Esophagus squamous epithelium (tissue), 5 donors: Measurements from ENCODE around the gene CUL5. TPM values are rescaled to one million over a fixed set of nuclear protein-coding genes. Genes with fewer than 3 reads are reported as not detected.

Experiments
- DNase-seq: peaks from one replicate; lab custom pipeline; 2025; lab: John Stamatoyannopoulos, UW
- H3K27ac ChIP-seq, 4 donors: fragments of 200-600 bp; sonication (generic); one replicate each; pipeline ENCODE4 v1.5.1; 2016 to 2019; ENCODE audit warnings: mild to moderate bottlenecking in 1 of 4
- H3K27me3 ChIP-seq, 4 donors: fragments of 200-600 bp; sonication (generic); 1 replicate in 3 of 4; 2 replicates in 1 of 4; pipeline versions ENCODE4 v1.5.1 to v1.6.0; 2017 to 2021; ENCODE audit warnings: antibody characterized with exemption in 1 of 4
- H3K36me3 ChIP-seq, 3 donors: fragments of 200-600 bp; sonication (generic); one replicate each; pipeline ENCODE4 v1.5.1; 2016 to 2019
- H3K4me1 ChIP-seq, 3 donors: fragments of 200-600 bp; sonication (generic); one replicate each; pipeline ENCODE4 v1.5.1; 2017 to 2019
- H3K4me3 ChIP-seq, 4 donors: fragments of 200-600 bp; sonication (generic); 1 replicate in 3 of 4; 2 replicates in 1 of 4; pipeline ENCODE4 v1.5.1; 2016 to 2019; ENCODE audit warnings: mild to moderate bottlenecking in 2 of 4, moderate library complexity in 1 of 4
- H3K9me3 ChIP-seq, 3 donors: fragments of 200-600 bp; sonication (generic); one replicate each; pipeline ENCODE4 v1.5.1; 2016 to 2019
- CTCF ChIP-seq, 6 experiments: fragments of 450-650 bp in 4 of 6; fragments of 200-600 bp in 2 of 6; sonication (generic) in 2 of 6; IDR thresholded peaks; one replicate each; pipeline ENCODE4 v1.5.1; 2016 to 2019; ENCODE audit warnings: antibody characterized with exemption in 6 of 6, mild to moderate bottlenecking in 4 of 6, moderate library complexity in 4 of 6
- POLR2A ChIP-seq, 4 donors: fragments of 450-650 bp; IDR thresholded peaks; one replicate each; pipeline ENCODE4 v1.6.1; 2017; ENCODE audit warnings: antibody characterized with exemption in 4 of 4, mild to moderate bottlenecking in 4 of 4, moderate library complexity in 3 of 4
- WGBS, 2 donors: methylation state at CpG; one replicate each; pipeline ENCODE4 v1.1.5; 2018; 5-methylcytosine and 5-hydroxymethylcytosine counted together
- intact Hi-C: fragments of 100-400 bp; cut with DNase I; formaldehyde crosslinking; loops from one replicate; pipeline ENCODE4 v1.15.0; 2022
- total RNA-seq, 4 donors: library from RNA; depleted of rRNA; stranded (reverse); fragments of >200 nt; gene quantifications; one replicate each; pipeline ENCODE4 v1.1.0, GENCODE V29; 2016
- donor health status: DM: yes; HTN: yes; CAD: no.

The CUL5 gene
- total RNA-seq, 4 donors from 2014 or later, result 19.4 to 34.3 (median 31.7) TPM

DNA sequence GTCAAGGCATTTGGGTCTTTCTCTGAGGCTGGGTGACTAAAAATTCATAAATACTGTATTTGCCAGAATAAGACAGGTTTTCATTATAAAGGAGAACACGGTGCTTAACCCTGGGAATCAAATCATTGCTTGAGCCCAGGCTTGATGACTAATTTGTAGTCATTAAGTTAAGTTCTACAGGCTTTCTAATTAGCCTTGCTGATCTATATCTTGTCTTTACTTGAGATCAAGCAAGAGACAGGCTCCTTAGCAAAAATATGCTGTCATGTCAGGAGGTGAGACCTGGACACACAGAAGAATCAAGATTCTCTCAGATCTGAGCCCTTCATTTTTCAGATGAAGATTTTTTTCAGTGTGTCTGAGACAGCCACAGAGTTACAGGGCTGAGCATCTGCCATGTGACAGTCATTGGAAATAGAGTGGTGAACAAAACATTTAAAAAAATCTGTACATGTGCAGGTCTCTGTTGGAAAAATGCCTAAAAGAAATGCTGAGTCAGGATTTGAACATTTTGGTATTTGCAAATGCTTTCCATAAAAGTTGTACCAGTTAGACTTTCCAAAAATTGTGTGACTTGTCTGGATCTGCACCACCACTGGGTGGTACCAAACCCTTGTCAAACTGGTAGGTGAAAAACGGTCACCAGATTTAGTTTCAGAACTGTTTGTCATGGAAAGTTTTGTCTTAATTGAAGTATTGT, 127.3 kb downstream of the CUL5 start:
- no peak overlapping the region for H3K4me3 ChIP-seq
- peak overlapping the region in 2 of 4 donors; percentile 17 to 49 for H3K27ac ChIP-seq
- H3K9me3 ChIP-seq, result no peaks in the 10 kb centered on the region
- 31 to 34% methylated on average over 2 of the region's 2 CpGs for WGBS, 2 donors
- intact Hi-C loops, result no loop called here
- no peaks in the 10 kb centered on the region for H3K27me3 ChIP-seq
- peaks cover 0 to 19% (median 5%) of the 10 kb centered on the region in 3 donors for H3K4me1 ChIP-seq
- no peak for DNase-seq
- peaks cover 0 to 86% (median 4%) of the 10 kb centered on the region in 3 donors for H3K36me3 ChIP-seq
- TF ChIP-seq POLR2A (IDR thresholded peaks at IDR 0.05) (no peak), CTCF (IDR thresholded peaks at IDR 0.05) (peak in 4 of 6 experiments; percentile 6 to 61 (median 33))

- Histone ChIP-seq H3K27me3 (no peaks in the 10 kb centered on the region), H3K4me3 (no peak overlapping the region), H3K9me3 (no peaks in the 10 kb centered on the region), H3K4me1 (peaks cover 0 to 19% (median 5%) of the 10 kb centered on the region in 3 donors), H3K36me3 (peaks cover 0 to 90% (median 4%) of the 10 kb centered on the region in 3 donors), H3K27ac (no peak overlapping the region)
- 73 to 96% methylated on average over 1 of the region's 1 CpG for WGBS, 2 donors
- no peak for DNase-seq
- TF ChIP-seq CTCF (IDR thresholded peaks at IDR 0.05), result no peak
- no peak for TF ChIP-seq POLR2A (IDR thresholded peaks at IDR 0.05)
- intact Hi-C loops, result no loop called here
Measured at GRCh38 chr11:108137212-108137611, 128.5 kb downstream of the CUL5 start.

- H3K27ac ChIP-seq, result no peak overlapping the region
Measured at GRCh38 chr11:108142304-108142703, 133.6 kb downstream of the CUL5 start.

GRCh38 chr11:108144615-108145014, 135.9 kb downstream of the CUL5 start:
- TF ChIP-seq CTCF (IDR thresholded peaks at IDR 0.05) (no peak), POLR2A (IDR thresholded peaks at IDR 0.05) (no peak)
- no peaks in the 10 kb centered on the region for H3K27me3 ChIP-seq
- H3K27ac ChIP-seq, result no peak overlapping the region
- DNase-seq, result no peak
- H3K36me3 ChIP-seq, result peaks cover 0 to 97% (median 29%) of the 10 kb centered on the region in 3 donors
- H3K4me3 ChIP-seq, result no peak overlapping the region
- intact Hi-C loops, result no loop called here
- no peaks in the 10 kb centered on the region for H3K9me3 ChIP-seq
- no peaks in the 10 kb centered on the region for H3K4me1 ChIP-seq
- WGBS, 2 donors, result 81 to 90% methylated on average over 3 of the region's 3 CpGs

More at GRCh38 chr11:108142304-108142703, 133.6 kb downstream of the CUL5 start:
- no peak for TF ChIP-seq POLR2A (IDR thresholded peaks at IDR 0.05)
- no peak for TF ChIP-seq CTCF (IDR thresholded peaks at IDR 0.05)
- intact Hi-C loops, result no loop called here
- peaks cover 0 to 96% (median 26%) of the 10 kb centered on the region in 3 donors for H3K36me3 ChIP-seq
- 81 to 85% methylated on average over 7 of the region's 7 CpGs for WGBS, 2 donors
- H3K9me3 ChIP-seq, result no peaks in the 10 kb centered on the region
- no peak for DNase-seq
- no peak overlapping the region for H3K4me3 ChIP-seq
- H3K4me1 ChIP-seq, result no peaks in the 10 kb centered on the region
- H3K27me3 ChIP-seq, result no peaks in the 10 kb centered on the region

DNA sequence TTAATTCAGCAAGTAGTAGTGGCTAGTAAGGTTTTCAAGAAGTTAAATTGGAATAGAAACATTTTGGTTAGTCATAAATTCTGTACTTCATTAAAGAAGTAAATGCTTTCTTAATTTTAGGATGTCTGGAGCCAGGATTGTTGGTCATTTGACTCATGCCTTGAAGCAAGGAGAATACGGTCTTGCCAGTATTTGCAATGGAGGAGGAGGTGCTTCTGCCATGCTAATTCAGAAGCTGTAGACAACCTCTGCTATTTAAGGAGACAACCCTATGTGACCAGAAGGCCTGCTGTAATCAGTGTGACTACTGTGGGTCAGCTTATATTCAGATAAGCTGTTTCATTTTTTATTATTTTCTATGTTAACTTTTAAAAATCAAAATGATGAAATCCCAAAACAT, 138.5 kb downstream of the CUL5 start:
- Histone ChIP-seq H3K27ac (no peak overlapping the region), H3K4me1 (no peaks in the 10 kb centered on the region), H3K4me3 (no peak overlapping the region), H3K9me3 (no peaks in the 10 kb centered on the region), H3K27me3 (no peaks in the 10 kb centered on the region), H3K36me3 (peaks cover 0 to 98% (median 29%) of the 10 kb centered on the region in 3 donors)
- TF ChIP-seq POLR2A (IDR thresholded peaks at IDR 0.05), result no peak
- TF ChIP-seq CTCF (IDR thresholded peaks at IDR 0.05), result no peak
- WGBS, 2 donors, result 67 to 80% methylated on average over 1 of the region's 1 CpG
- no peak for DNase-seq
- intact Hi-C loops, result no loop called here
